Heart right ventricle (tissue), 16 donors: ENCODE results near the gene RRAS. TPM values are rescaled to one million over a fixed set of nuclear protein-coding genes. Genes with fewer than 3 reads are reported as not detected.

Source experiments
- ATAC-seq, 8 donors: fragments of 200-7000 bp; cut with Tn5 transposase; one replicate each; pipeline ENCODE4 v1.9.1; 2020; ENCODE audit warnings: mild to moderate bottlenecking in 8 of 8, moderate library complexity in 8 of 8, moderate number of reproducible peaks in 1 of 8
- DNase-seq, 2 donors: peaks; one replicate each; pipeline ENCODE4 v3.0.0-alpha.2; 2020
- H3K27ac ChIP-seq, 10 donors: fragments of 200-600 bp; sonication (generic) in 2 of 10; one replicate each; pipeline versions ENCODE4 v1.5.0 to v1.8.0; 2020 to 2022; ENCODE audit warnings: mild to moderate bottlenecking in 3 of 10
- H3K27me3 ChIP-seq, 7 donors: fragments of 200-600 bp; one replicate each; pipeline ENCODE4 v1.8.0; 2021 to 2022; ENCODE audit warnings: mild to moderate bottlenecking in 2 of 7
- H3K36me3 ChIP-seq, 9 donors: fragments of 200-600 bp; sonication (generic) in 1 of 9; one replicate each; pipeline versions ENCODE4 v1.5.0 to v1.8.0; 2020 to 2022; ENCODE audit warnings: mild to moderate bottlenecking in 2 of 9
- H3K4me1 ChIP-seq, 9 donors: fragments of 200-600 bp; sonication (generic) in 1 of 9; one replicate each; pipeline versions ENCODE4 v1.5.0 to v1.8.0; 2020 to 2022; ENCODE audit warnings: mild to moderate bottlenecking in 4 of 9
- H3K4me3 ChIP-seq, 10 donors: fragments of 200-600 bp; sonication (generic) in 2 of 10; one replicate each; pipeline versions ENCODE4 v1.5.0 to v1.8.0; 2020 to 2022; ENCODE audit warnings: mild to moderate bottlenecking in 7 of 10, moderate library complexity in 2 of 10
- H3K9me3 ChIP-seq, 11 donors: fragments of 200-600 bp in 10 of 11; sonication (generic) in 2 of 11; one replicate each; pipeline versions ENCODE4 v1.5.0 to v1.8.0; 2013 to 2022; ENCODE audit warnings: mild to moderate bottlenecking in 2 of 11, control low read depth in 1 of 11, moderate library complexity in 1 of 11
- WGBS, 2 donors: extraction: QIAGEN DNeasy Blood & Tissue Kit; methylation state at CpG; one replicate each; pipeline ENCODE4 v1.1.7; 2013; ENCODE audit warnings: inconsistent platforms in 1 of 2; 5-methylcytosine and 5-hydroxymethylcytosine counted together
- intact Hi-C, 10 donors: fragments of 100-400 bp; cut with DNase I; formaldehyde crosslinking; loops; one replicate each; pipeline versions ENCODE4 v1.11.1 to v1.14.2; 2022
- polyA plus RNA-seq, 2 donors: library from polyadenylated mRNA; stranded (reverse); fragments of 200-250 nt; gene quantifications; one replicate each; pipeline ENCODE4 v1.2.3, GENCODE V29; 2013
- total RNA-seq, 10 donors: library from RNA; stranded (reverse); fragmentation: NEBNext Ultra II Directional in 3 of 10; extraction: Animal tissue kit (Norgen Biotek cat#: 25700) in 3 of 10; gene quantifications; one replicate each; pipeline versions ENCODE4 v1.2.1 to v1.2.4, GENCODE V29; 2021 to 2023
- TF ChIP-seq, protein P1 (sequence below), 9 donors: fragments of 200-600 bp; sonication (generic) in 2 of 9; IDR thresholded peaks; one replicate each; pipeline versions ENCODE4 v1.5.0 to v1.8.0; 2021 to 2022; ENCODE audit warnings: antibody characterized with exemption in 9 of 9, mild to moderate bottlenecking in 5 of 9, moderate library complexity in 1 of 9
- donor health status: Arrhythmogenic right ventricular cardiomyopathy.
- donor health status: ischemic (EF 13 %, LVEDD 7.1; RV severe dilation, severe dysfunction).
- donor health status: healthy with polysubstance abuse.
- donor health status: DM: no; HTN: yes; CAD: no.
- donor health status: DM: no; HTN: no; CAD: no.
- donor health status: ischemic (EF 25% LVEDD 6.9; RV normal size, moderate dysfunction).
- donor health status: ischemic (EF 25% LVEDD 5.7; RV mildly dilated, moderate dysfunction).
- donor health status: healthy.
- donor health status: DM: yes; HTN: yes; CAD: no.
- donor health status: Ischemic cardiomyopathy.
- donor health status: ischemic (EF 35%, LVEDD 5.7; RV mildly dilated, moderate dysfunction).
- donor health status: nonischemic (EF 11% LVEDD 7.7; RV severe dilation, severe dysfunction).
- donor health status: DM: yes; HTN: yes; CAD: no.
- donor health status: PGD.
- donor health status: ischemic (EF 29% LVEDD 5.4; RV normal size, mild dysfunction).
- donor health status: nonischemic (EF 23%, LVEDD 6.1; RV moderate dilation, normal function).

The RRAS gene
- total and polyA plus RNA-seq, 12 donors, result 90.4 to 215 (median 117) TPM

GRCh38 chr19:49632576-49632975, 7.4 kb downstream of the RRAS start:
- Histone ChIP-seq H3K27me3 (no peaks in the 10 kb centered on the region), H3K27ac (no peak overlapping the region), H3K4me3 (no peak overlapping the region), H3K4me1 (peaks cover 5 to 54% (median 30%) of the 10 kb centered on the region in 9 donors), H3K36me3 (peaks cover 0 to 33% (median 3%) of the 10 kb centered on the region in 9 donors), H3K9me3 (no peaks in the 10 kb centered on the region)
- TF ChIP-seq, protein P1, sequence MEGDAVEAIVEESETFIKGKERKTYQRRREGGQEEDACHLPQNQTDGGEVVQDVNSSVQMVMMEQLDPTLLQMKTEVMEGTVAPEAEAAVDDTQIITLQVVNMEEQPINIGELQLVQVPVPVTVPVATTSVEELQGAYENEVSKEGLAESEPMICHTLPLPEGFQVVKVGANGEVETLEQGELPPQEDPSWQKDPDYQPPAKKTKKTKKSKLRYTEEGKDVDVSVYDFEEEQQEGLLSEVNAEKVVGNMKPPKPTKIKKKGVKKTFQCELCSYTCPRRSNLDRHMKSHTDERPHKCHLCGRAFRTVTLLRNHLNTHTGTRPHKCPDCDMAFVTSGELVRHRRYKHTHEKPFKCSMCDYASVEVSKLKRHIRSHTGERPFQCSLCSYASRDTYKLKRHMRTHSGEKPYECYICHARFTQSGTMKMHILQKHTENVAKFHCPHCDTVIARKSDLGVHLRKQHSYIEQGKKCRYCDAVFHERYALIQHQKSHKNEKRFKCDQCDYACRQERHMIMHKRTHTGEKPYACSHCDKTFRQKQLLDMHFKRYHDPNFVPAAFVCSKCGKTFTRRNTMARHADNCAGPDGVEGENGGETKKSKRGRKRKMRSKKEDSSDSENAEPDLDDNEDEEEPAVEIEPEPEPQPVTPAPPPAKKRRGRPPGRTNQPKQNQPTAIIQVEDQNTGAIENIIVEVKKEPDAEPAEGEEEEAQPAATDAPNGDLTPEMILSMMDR (IDR thresholded peaks at IDR 0.05), result no peak
- intact Hi-C loops, result no loop called here
- 96 to 99% methylated on average over 5 of the region's 5 CpGs for WGBS, 2 donors
- ATAC-seq (no peak), DNase-seq (no peak)

DNA sequence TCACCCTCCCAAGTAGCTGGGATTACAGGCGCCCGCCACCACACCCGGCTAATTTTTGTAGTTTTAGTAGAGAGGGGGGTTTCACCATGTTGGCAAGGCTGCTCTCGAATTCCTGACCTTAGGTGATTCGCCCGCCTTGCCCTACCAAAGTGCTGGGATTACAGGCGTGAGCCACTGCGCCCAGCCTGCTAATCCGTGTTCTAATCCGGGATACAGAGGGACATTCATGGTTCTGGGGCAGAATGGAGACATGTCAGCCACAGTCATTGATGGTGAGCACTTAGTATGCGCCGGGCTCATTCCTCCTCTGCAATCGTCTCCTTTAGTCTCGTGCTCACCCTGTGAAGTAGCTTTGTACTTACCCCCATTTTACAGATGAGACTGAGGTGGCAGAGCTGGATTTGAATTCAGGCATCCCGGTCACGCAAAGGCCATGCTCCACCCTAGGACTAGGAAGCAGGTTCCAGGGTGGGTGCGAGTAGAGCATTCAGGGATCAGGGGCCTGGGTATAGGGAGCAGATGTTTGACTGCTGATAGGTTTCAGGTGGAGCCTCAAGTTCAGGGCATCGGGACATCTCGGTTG, 8.2 kb downstream of the RRAS start:
- DNase-seq (no peak), ATAC-seq (no peak)
- peaks cover 0 to 40% (median 3%) of the 10 kb centered on the region in 9 donors for H3K36me3 ChIP-seq
- no peaks in the 10 kb centered on the region for H3K27me3 ChIP-seq
- peaks cover 5 to 45% (median 28%) of the 10 kb centered on the region in 9 donors for H3K4me1 ChIP-seq
- H3K27ac ChIP-seq, result peak overlapping the region in 2 of 10 donors; percentile 14 to 49
- no peaks in the 10 kb centered on the region for H3K9me3 ChIP-seq
- H3K4me3 ChIP-seq, result no peak overlapping the region
- WGBS, 2 donors, result 86 to 91% methylated on average over 19 of the region's 19 CpGs
- TF ChIP-seq, protein P1 (IDR thresholded peaks at IDR 0.05), result no peak
- intact Hi-C loops, result no loop called here

GRCh38 chr19:49631014-49631588, 8.8 kb downstream of the RRAS start:
- Histone ChIP-seq H3K9me3 (no peaks in the 10 kb centered on the region), H3K4me1 (peaks cover 5 to 40% (median 23%) of the 10 kb centered on the region in 9 donors), H3K27me3 (no peaks in the 10 kb centered on the region), H3K4me3 (no peak overlapping the region), H3K36me3 (peaks cover 0 to 40% (median 3%) of the 10 kb centered on the region in 9 donors), H3K27ac (peak overlapping the region in 4 of 10 donors; percentile 21 to 49 (median 37))
- DNase-seq (no peak), ATAC-seq (peak in 7 of 8 donors; percentile 21 to 63 (median 37))
- TF ChIP-seq, protein P1 (IDR thresholded peaks at IDR 0.05), result no peak
- intact Hi-C loops, result no loop called here
- WGBS, 2 donors, result 28 to 32% methylated on average over 9 of the region's 9 CpGs

DNA sequence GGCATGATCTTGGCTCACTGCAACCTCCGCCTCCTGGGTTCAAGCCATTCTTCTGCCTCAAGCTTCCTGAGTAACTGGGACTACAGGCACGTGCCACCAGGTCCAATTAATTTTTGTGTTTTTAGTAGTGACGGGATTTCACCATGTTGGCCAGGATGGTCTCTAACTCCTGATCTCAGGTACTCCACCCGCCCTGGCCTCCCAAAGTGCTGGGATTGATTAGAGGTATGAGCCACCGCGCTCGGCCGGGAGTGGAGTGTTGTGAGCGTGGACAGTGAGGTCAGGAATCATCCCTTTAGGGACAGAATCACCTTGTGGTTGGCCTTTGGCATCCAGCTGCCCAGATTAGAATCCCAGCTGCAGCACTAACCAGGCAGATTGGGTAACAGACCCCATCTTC, 10.3 kb downstream of the RRAS start:
- DNase-seq (no peak), ATAC-seq (no peak)
- Histone ChIP-seq H3K4me3 (no peak overlapping the region), H3K27me3 (no peaks in the 10 kb centered on the region), H3K27ac (peak overlapping the region in 3 of 10 donors; percentile 9 to 39 (median 16)), H3K36me3 (peaks cover 0 to 40% (median 0%) of the 10 kb centered on the region in 9 donors), H3K4me1 (peaks cover 3 to 31% (median 13%) of the 10 kb centered on the region in 9 donors), H3K9me3 (no peaks in the 10 kb centered on the region)
- WGBS, 2 donors, result 87 to 93% methylated on average over 9 of the region's 9 CpGs
- TF ChIP-seq, protein P1 (IDR thresholded peaks at IDR 0.05), result no peak
- intact Hi-C loops, result no loop called here
